GM23338 (cell line): ENCODE measurements around the gene ITGA4. TPM values are rescaled to one million over a fixed set of nuclear protein-coding genes. Genes with fewer than 3 reads are reported as not detected.

Experiments used
- ATAC-seq: fragments of 200-7000 bp; cut with Tn5 transposase; 3 replicates; pipeline ENCODE4 v1.9.1; 2020
- DNase-seq: peaks from one replicate; pipeline ENCODE4 v3.0.0-alpha.2; 2015; ENCODE audit warnings: low spot score
- H2AFZ ChIP-seq: fragments of 200-600 bp; sonication (generic); 2 replicates; pipeline ENCODE4 v1.8.0; 2016; ENCODE audit warnings: antibody characterized with exemption, mild to moderate bottlenecking, moderate library complexity
- H3F3A ChIP-seq: fragments of 200-600 bp; sonication (generic); replicated peaks from 2 replicates; pipeline ENCODE4 v1.8.0; 2017; ENCODE audit warnings: antibody characterized with exemption, mixed run types, low read depth
- H3K27ac ChIP-seq: fragments of 200-600 bp; sonication (generic); 2 replicates; pipeline ENCODE4 v1.6.1; 2016; ENCODE audit warnings: low read depth
- H3K27me3 ChIP-seq: fragments of 200-600 bp; sonication (generic); 2 replicates; pipeline ENCODE4 v1.8.0; 2016; ENCODE audit warnings: mild to moderate bottlenecking, mixed run types, moderate library complexity; ENCODE audit not compliant: insufficient read depth
- H3K36me3 ChIP-seq: fragments of 200-600 bp; sonication (generic); 2 replicates; pipeline ENCODE4 v1.8.0; 2016; ENCODE audit warnings: mild to moderate bottlenecking; ENCODE audit not compliant: insufficient read depth
- H3K4me1 ChIP-seq: fragments of 200-600 bp; sonication (generic); 2 replicates; pipeline ENCODE4 v1.8.0; 2016; ENCODE audit warnings: mild to moderate bottlenecking, moderate library complexity; ENCODE audit not compliant: insufficient read depth
- H3K4me2 ChIP-seq: fragments of 200-600 bp; sonication (generic); 2 replicates; pipeline ENCODE4 v1.7.1; 2017; ENCODE audit warnings: mixed run types
- H3K4me3 ChIP-seq: fragments of 200-600 bp; sonication (generic); 2 replicates; pipeline ENCODE4 v1.6.1; 2016; ENCODE audit warnings: mixed run types
- H3K79me2 ChIP-seq: fragments of 200-600 bp; sonication (generic); replicated peaks from 2 replicates; pipeline ENCODE4 v1.8.0; 2017; ENCODE audit warnings: mild to moderate bottlenecking; ENCODE audit not compliant: insufficient read depth
- H3K9me2 ChIP-seq: fragments of 200-600 bp; sonication (generic); 2 replicates; pipeline ENCODE4 v1.8.0; 2017; ENCODE audit not compliant: insufficient read depth
- H4K20me1 ChIP-seq: fragments of 200-600 bp; sonication (generic); replicated peaks from 2 replicates; pipeline ENCODE4 v1.8.0; 2017; ENCODE audit warnings: mild to moderate bottlenecking; ENCODE audit not compliant: insufficient read depth
- H3K27ac Mint-ChIP-seq: 2 replicates; pipeline ENCODE4 v1.8.0; 2020; ENCODE audit warnings: inconsistent platforms, mild to moderate bottlenecking, moderate library complexity, mixed read lengths
- H3K27me3 Mint-ChIP-seq: 3 replicates; pipeline ENCODE4 v1.8.0; 2022; ENCODE audit warnings: low read depth, mild to moderate bottlenecking, moderate library complexity, mixed read lengths, inconsistent platforms; ENCODE audit not compliant: insufficient read depth, poor library complexity
- H3K36me3 Mint-ChIP-seq: 3 replicates; pipeline ENCODE4 v1.8.0; 2021; ENCODE audit warnings: low read depth, mild to moderate bottlenecking, inconsistent platforms, moderate library complexity, mixed read lengths
- H3K4me1 Mint-ChIP-seq: 3 replicates; pipeline ENCODE4 v1.8.0; 2020; ENCODE audit warnings: mild to moderate bottlenecking, inconsistent platforms, mixed read lengths
- H3K4me3 Mint-ChIP-seq: 3 replicates; pipeline ENCODE4 v1.8.0; 2021; ENCODE audit warnings: moderate library complexity, mild to moderate bottlenecking, inconsistent platforms, mixed read lengths
- H3K9me3 Mint-ChIP-seq: 3 replicates; pipeline ENCODE4 v1.8.0; 2020; ENCODE audit warnings: moderate library complexity, mild to moderate bottlenecking, inconsistent platforms, mixed read lengths
- CREB1 ChIP-seq: fragments of 250-450 bp; sonication (Bioruptor Pico); IDR thresholded peaks from 2 replicates; pipeline ENCODE4 v1.5.0; 2020; ENCODE audit warnings: low read depth, mild to moderate bottlenecking, moderate library complexity
- EZH2 ChIP-seq: fragments of 200-600 bp; sonication (generic); IDR thresholded peaks from one replicate; pipeline ENCODE4 v1.8.0; 2017; ENCODE audit warnings: antibody characterized with exemption, mild to moderate bottlenecking, low read depth; ENCODE audit not compliant: unreplicated experiment
- EZH2phosphoT487 ChIP-seq: fragments of 200-600 bp; sonication (generic); IDR thresholded peaks from one replicate; pipeline ENCODE4 v1.8.1; 2018; ENCODE audit warnings: antibody characterized with exemption; ENCODE audit not compliant: unreplicated experiment
- JUNB ChIP-seq: IDR thresholded peaks from one replicate; pipeline ENCODE4 v1.6.1; 2016; ENCODE audit warnings: antibody characterized with exemption; ENCODE audit not compliant: unreplicated experiment
- NANOG ChIP-seq: IDR thresholded peaks from 2 replicates; pipeline ENCODE4 v1.6.1; 2016; ENCODE audit warnings: antibody characterized with exemption, borderline replicate concordance
- POLR2AphosphoS5 ChIP-seq: IDR thresholded peaks from 2 replicates; pipeline ENCODE4 v1.6.1; 2016; ENCODE audit warnings: antibody characterized with exemption, low read depth
- ZNF114 ChIP-seq: fragments of 250-450 bp; sonication (Bioruptor Pico); IDR thresholded peaks from 2 replicates; pipeline ENCODE4 v1.5.0; 2020; ENCODE audit warnings: mild to moderate bottlenecking, moderate library complexity
- polyA plus RNA-seq: library from polyadenylated mRNA; unstranded; fragments of >200 nt; fragmentation: Nextera tagmentation; extraction: Ambion mirVana; gene quantifications from 2 replicates; pipeline ENCODE4 v1.2.1, GENCODE V29; 2016
- total RNA-seq: library from RNA; depleted of rRNA; stranded (reverse); fragments of >200 nt; shearing (Covaris generic); gene quantifications from 2 replicates; pipeline ENCODE4 v1.2.3, GENCODE V29; 2014
- TF ChIP-seq, protein P1 (sequence below): fragments of 250-450 bp; sonication (Bioruptor Pico); IDR thresholded peaks from 2 replicates; pipeline ENCODE4 v1.5.0; 2020; ENCODE audit warnings: mild to moderate bottlenecking, moderate library complexity
- TF ChIP-seq, protein P2 (sequence below): IDR thresholded peaks from 2 replicates; pipeline ENCODE4 v1.6.1; 2016; ENCODE audit warnings: antibody characterized with exemption

ITGA4 gene
- total and polyA plus RNA-seq, 2 experiments from 2014 or later = 1.2 to 4.6 TPM

DNA sequence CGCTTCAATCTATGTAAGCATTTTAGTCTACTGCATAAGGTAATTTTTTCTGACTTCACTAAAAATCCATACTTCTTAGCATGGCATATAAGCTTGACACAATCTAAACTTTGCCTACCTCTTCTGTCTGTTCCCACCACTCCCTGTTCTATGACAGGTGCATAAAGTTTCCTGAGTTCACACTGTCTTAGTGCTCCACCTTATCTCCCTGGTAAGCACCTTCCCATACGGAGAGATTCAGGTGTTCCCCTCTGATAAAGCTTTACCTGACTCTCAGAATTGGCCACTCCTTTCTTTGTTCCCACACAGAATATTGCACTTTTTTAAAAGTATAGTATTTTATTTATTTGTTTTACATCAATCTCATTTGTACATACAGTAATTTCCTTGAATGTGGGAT lies 16.8 kb upstream of the ITGA4 start (continued):
- TF ChIP-seq, protein P1, sequence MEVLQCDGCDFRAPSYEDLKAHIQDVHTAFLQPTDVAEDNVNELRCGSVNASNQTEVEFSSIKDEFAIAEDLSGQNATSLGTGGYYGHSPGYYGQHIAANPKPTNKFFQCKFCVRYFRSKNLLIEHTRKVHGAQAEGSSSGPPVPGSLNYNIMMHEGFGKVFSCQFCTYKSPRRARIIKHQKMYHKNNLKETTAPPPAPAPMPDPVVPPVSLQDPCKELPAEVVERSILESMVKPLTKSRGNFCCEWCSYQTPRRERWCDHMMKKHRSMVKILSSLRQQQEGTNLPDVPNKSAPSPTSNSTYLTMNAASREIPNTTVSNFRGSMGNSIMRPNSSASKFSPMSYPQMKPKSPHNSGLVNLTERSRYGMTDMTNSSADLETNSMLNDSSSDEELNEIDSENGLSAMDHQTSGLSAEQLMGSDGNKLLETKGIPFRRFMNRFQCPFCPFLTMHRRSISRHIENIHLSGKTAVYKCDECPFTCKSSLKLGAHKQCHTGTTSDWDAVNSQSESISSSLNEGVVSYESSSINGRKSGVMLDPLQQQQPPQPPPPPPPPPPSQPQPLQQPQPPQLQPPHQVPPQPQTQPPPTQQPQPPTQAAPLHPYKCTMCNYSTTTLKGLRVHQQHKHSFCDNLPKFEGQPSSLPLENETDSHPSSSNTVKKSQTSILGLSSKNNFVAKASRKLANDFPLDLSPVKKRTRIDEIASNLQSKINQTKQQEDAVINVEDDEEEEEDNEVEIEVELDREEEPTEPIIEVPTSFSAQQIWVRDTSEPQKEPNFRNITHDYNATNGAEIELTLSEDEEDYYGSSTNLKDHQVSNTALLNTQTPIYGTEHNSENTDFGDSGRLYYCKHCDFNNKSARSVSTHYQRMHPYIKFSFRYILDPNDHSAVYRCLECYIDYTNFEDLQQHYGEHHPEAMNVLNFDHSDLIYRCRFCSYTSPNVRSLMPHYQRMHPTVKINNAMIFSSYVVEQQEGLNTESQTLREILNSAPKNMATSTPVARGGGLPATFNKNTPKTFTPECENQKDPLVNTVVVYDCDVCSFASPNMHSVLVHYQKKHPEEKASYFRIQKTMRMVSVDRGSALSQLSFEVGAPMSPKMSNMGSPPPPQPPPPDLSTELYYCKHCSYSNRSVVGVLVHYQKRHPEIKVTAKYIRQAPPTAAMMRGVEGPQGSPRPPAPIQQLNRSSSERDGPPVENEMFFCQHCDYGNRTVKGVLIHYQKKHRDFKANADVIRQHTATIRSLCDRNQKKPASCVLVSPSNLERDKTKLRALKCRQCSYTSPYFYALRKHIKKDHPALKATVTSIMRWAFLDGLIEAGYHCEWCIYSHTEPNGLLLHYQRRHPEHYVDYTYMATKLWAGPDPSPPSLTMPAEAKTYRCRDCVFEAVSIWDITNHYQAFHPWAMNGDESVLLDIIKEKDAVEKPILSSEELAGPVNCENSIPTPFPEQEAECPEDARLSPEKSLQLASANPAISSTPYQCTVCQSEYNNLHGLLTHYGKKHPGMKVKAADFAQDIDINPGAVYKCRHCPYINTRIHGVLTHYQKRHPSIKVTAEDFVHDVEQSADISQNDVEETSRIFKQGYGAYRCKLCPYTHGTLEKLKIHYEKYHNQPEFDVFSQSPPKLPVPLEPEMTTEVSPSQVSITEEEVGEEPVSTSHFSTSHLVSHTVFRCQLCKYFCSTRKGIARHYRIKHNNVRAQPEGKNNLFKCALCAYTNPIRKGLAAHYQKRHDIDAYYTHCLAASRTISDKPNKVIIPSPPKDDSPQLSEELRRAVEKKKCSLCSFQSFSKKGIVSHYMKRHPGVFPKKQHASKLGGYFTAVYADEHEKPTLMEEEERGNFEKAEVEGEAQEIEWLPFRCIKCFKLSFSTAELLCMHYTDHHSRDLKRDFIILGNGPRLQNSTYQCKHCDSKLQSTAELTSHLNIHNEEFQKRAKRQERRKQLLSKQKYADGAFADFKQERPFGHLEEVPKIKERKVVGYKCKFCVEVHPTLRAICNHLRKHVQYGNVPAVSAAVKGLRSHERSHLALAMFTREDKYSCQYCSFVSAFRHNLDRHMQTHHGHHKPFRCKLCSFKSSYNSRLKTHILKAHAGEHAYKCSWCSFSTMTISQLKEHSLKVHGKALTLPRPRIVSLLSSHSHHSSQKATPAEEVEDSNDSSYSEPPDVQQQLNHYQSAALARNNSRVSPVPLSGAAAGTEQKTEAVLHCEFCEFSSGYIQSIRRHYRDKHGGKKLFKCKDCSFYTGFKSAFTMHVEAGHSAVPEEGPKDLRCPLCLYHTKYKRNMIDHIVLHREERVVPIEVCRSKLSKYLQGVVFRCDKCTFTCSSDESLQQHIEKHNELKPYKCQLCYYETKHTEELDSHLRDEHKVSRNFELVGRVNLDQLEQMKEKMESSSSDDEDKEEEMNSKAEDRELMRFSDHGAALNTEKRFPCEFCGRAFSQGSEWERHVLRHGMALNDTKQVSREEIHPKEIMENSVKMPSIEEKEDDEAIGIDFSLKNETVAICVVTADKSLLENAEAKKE = no peak
- TF ChIP-seq JUNB (no peak), EZH2 (no peak), EZH2phosphoT487 (no peak), CREB1 (CRISPR knock-in tag) (no peak), NANOG (no peak)

DNA sequence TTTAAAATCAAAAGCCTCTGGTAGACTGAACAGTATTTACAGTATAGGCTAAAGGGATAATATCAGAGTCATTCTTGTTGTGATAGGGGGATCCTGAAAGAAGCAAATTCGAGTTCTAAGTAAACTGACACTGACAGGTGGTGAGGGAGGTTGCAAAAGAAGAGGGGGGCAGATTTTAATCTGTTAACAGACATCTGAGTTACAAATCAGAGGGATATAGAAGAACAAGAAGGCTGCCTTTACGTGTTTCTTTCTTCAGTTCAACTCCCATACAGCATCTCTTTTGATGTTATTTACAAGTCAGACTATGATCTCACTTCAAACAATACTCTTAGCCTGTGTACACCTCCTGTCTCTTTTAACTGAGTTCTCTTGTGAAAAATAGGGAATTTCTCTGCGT lies 16.3 kb upstream of the ITGA4 start:
- DNase-seq (no peak), ATAC-seq (no peak)
- Mint-ChIP-seq H3K27ac (no peak overlapping the region), H3K4me3 (no peak overlapping the region), H3K4me1 (peaks cover 13% of the 10 kb centered on the region; the same call in 2 of the 3 replicates), H3K36me3 (no peaks in the 10 kb centered on the region), H3K27me3 (no peaks in the 10 kb centered on the region), H3K9me3 (no peaks in the 10 kb centered on the region)
- Histone ChIP-seq H3K4me1 (no peaks in the 10 kb centered on the region), H3F3A (no peaks in the 10 kb centered on the region), H3K36me3 (no peaks in the 10 kb centered on the region), H3K79me2 (no peaks in the 10 kb centered on the region), H2AFZ (no peak overlapping the region), H4K20me1 (no peaks in the 10 kb centered on the region), H3K9me2 (no peaks in the 10 kb centered on the region), H3K4me3 (no peak overlapping the region), H3K27me3 (no peaks in the 10 kb centered on the region), H3K4me2 (no peak overlapping the region), H3K27ac (no peak overlapping the region)
- TF ChIP-seq JUNB (no peak), ZNF114 (CRISPR knock-in tag) (no peak), POLR2AphosphoS5 (no peak), CREB1 (CRISPR knock-in tag) (no peak), EZH2phosphoT487 (no peak), EZH2 (no peak)
- TF ChIP-seq, protein P1 = no peak
- TF ChIP-seq, protein P2, sequence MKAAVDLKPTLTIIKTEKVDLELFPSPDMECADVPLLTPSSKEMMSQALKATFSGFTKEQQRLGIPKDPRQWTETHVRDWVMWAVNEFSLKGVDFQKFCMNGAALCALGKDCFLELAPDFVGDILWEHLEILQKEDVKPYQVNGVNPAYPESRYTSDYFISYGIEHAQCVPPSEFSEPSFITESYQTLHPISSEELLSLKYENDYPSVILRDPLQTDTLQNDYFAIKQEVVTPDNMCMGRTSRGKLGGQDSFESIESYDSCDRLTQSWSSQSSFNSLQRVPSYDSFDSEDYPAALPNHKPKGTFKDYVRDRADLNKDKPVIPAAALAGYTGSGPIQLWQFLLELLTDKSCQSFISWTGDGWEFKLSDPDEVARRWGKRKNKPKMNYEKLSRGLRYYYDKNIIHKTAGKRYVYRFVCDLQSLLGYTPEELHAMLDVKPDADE = no peak
